PFSK-1 (cell line): ENCODE data around the gene RBM6.

Experiments
- POLR2AphosphoS5 ChIP-seq: IDR thresholded peaks from 2 replicates; pipeline ENCODE4 v1.6.1; 2012; ENCODE audit warnings: low read depth, mild to moderate bottlenecking, control low read depth, low read length, moderate library complexity
- TF ChIP-seq, protein P1 (sequence below), 2 experiments: IDR thresholded peaks; 2 replicates each; pipeline versions ENCODE4 v1.6.1 to v1.8.0; 2011 to 2012; ENCODE audit warnings: low read depth in 2 of 2, low read length in 2 of 2, control low read depth in 1 of 2, inconsistent platforms in 1 of 2, mild to moderate bottlenecking in 1 of 2, moderate library complexity in 1 of 2; ENCODE audit not compliant: insufficient read depth in 1 of 2

DNA sequence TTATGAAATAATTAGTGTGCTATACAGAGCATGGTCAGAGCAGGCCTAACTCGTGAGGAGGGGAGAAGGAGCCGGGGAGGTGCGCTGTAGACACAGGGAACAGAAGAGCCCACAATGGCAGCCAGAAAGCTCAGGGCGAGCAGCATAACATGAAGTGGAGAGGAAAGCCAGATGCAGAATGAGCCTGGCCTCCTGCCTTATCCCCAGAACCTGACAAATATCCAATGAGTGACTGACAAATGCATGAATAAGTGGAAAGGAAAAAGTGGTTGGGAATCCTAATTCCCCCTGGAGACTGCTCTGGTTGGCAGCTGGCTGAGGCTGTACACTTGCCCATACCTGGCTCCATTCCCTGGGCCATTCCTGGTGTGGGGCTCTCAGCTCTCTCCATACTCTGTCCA, 27.1 kb upstream of the RBM6 start:
- no peak for TF ChIP-seq POLR2AphosphoS5
- TF ChIP-seq, protein P1, sequence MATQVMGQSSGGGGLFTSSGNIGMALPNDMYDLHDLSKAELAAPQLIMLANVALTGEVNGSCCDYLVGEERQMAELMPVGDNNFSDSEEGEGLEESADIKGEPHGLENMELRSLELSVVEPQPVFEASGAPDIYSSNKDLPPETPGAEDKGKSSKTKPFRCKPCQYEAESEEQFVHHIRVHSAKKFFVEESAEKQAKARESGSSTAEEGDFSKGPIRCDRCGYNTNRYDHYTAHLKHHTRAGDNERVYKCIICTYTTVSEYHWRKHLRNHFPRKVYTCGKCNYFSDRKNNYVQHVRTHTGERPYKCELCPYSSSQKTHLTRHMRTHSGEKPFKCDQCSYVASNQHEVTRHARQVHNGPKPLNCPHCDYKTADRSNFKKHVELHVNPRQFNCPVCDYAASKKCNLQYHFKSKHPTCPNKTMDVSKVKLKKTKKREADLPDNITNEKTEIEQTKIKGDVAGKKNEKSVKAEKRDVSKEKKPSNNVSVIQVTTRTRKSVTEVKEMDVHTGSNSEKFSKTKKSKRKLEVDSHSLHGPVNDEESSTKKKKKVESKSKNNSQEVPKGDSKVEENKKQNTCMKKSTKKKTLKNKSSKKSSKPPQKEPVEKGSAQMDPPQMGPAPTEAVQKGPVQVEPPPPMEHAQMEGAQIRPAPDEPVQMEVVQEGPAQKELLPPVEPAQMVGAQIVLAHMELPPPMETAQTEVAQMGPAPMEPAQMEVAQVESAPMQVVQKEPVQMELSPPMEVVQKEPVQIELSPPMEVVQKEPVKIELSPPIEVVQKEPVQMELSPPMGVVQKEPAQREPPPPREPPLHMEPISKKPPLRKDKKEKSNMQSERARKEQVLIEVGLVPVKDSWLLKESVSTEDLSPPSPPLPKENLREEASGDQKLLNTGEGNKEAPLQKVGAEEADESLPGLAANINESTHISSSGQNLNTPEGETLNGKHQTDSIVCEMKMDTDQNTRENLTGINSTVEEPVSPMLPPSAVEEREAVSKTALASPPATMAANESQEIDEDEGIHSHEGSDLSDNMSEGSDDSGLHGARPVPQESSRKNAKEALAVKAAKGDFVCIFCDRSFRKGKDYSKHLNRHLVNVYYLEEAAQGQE (IDR thresholded peaks at IDR 0.05; ENCODE audit: insufficient read depth in 1 of 2, low read depth in 2 of 2, low read length in 2 of 2) = no peak
